IPS-20b (cell line): Measurements from ENCODE around the gene TNFSF10.

Source experiments
- H3K27ac ChIP-seq: one replicate; pipeline ENCODE4 v1.5.1; 2013; ENCODE audit warnings: low read length
- H3K27me3 ChIP-seq: 2 replicates; pipeline ENCODE4 v1.6.1; 2013; ENCODE audit warnings: mild to moderate bottlenecking, low read length, inconsistent platforms; ENCODE audit not compliant: insufficient read depth
- H3K36me3 ChIP-seq: 2 replicates; pipeline ENCODE4 v1.6.1; 2013; ENCODE audit warnings: low read depth, mild to moderate bottlenecking, inconsistent platforms, low read length, moderate library complexity; ENCODE audit not compliant: insufficient read depth
- H3K4me1 ChIP-seq: 2 replicates; pipeline ENCODE4 v1.6.1; 2013; ENCODE audit warnings: mild to moderate bottlenecking, control low read depth, inconsistent platforms, low read length, moderate library complexity; ENCODE audit not compliant: insufficient read depth
- H3K4me3 ChIP-seq: 2 replicates; pipeline ENCODE4 v1.5.1; 2013; ENCODE audit warnings: mild to moderate bottlenecking, low read length, inconsistent platforms
- H3K9ac ChIP-seq: 2 replicates; pipeline ENCODE4 v1.6.1; 2013; ENCODE audit warnings: low read depth, mild to moderate bottlenecking, inconsistent platforms, low read length, moderate library complexity
- H3K9me3 ChIP-seq: 2 replicates; pipeline ENCODE4 v1.6.1; 2013; ENCODE audit warnings: mild to moderate bottlenecking, low read depth, low read length, inconsistent platforms; ENCODE audit not compliant: insufficient read depth

Gene TNFSF10

DNA sequence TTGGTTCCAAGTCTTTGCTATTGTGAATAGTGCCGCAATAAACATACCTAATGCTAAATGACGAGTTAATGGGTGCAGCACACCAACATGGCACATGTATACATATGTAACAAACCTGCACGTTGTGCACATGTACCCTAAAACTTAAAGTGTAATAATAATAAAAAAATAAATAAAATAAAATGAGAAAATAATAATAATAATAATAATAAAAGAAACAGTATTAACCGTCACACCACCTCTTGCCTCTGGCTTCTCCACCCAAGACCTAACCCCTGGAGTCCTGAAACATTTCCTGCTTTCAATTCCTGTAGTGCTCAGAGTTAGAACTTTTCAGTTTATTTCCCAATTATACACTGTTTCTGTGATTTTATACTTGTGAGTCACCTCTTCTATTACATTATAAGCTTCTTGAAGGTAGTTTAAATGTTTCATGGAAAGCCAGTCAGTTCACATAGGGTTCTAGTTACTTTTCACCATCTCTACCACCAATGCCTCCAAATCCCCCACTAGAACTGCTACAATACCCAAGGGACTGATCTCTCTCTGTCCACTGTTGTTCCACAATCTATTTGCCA lies 56.6 kb downstream of the TNFSF10 start:
- Histone ChIP-seq H3K4me3 (no peak overlapping the region), H3K9me3 (peaks cover 2% of the 10 kb centered on the region; the same call in 1 of the 2 replicates), H3K36me3 (no peaks in the 10 kb centered on the region), H3K27me3 (no peaks in the 10 kb centered on the region), H3K4me1 (no peaks in the 10 kb centered on the region), H3K9ac (no peak overlapping the region), H3K27ac (no peak overlapping the region)

DNA sequence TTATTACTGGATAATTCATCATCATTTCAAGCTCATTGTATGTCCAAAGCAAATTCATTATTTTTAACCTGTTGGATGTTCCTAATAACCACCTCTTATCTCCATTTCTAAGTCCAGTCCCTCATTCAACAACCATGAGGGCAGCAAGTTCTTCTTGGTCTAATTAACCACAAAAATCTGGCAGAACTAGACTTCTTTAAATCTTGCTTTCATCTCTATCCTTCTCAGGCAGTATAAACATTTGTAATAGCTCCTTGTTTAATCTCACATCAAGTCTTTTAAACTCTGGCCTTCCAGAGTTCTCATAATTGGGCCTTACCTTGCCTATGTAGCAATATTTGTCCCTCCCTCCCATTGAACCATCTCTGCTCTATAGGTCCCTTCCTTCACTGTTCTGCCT lies 57.9 kb downstream of the TNFSF10 start:
- Histone ChIP-seq H3K9ac (no peak overlapping the region), H3K27ac (no peak overlapping the region), H3K27me3 (no peaks in the 10 kb centered on the region), H3K36me3 (no peaks in the 10 kb centered on the region), H3K9me3 (no peaks in the 10 kb centered on the region), H3K4me3 (no peak overlapping the region), H3K4me1 (no peaks in the 10 kb centered on the region)

- H3K9ac ChIP-seq, result no peak overlapping the region
- no peaks in the 10 kb centered on the region for H3K27me3 ChIP-seq
- no peaks in the 10 kb centered on the region for H3K4me1 ChIP-seq
- H3K27ac ChIP-seq, result no peak overlapping the region
- H3K36me3 ChIP-seq, result no peaks in the 10 kb centered on the region
- no peak overlapping the region for H3K4me3 ChIP-seq
- no peaks in the 10 kb centered on the region for H3K9me3 ChIP-seq
Observed at GRCh38 chr3:172464306-172464705, 58.9 kb downstream of the TNFSF10 start.

- H3K9me3 ChIP-seq, result no peaks in the 10 kb centered on the region
- no peaks in the 10 kb centered on the region for H3K36me3 ChIP-seq
- H3K27ac ChIP-seq, result no peak overlapping the region
- no peaks in the 10 kb centered on the region for H3K4me1 ChIP-seq
- no peaks in the 10 kb centered on the region for H3K27me3 ChIP-seq
- H3K9ac ChIP-seq, result no peak overlapping the region
- H3K4me3 ChIP-seq, result no peak overlapping the region
Observed at GRCh38 chr3:172461530-172462138, 61.6 kb downstream of the TNFSF10 start.

DNA sequence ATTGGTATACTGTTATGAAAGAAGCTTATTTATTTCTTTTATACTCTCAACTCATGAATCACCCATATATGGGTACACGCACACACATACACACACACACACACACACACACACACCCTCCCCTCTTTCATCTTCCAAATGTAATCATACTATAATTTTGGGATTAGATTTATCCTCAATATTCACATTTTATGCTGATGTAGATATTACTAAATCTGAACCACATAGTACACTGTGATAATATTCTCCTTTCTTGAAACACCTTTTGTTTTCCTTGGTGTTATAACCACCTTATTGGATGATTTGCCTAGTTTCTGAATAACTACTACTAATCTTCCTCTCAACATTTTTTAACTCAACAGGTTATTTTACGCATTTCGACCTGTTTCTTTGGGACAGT lies 66.8 kb downstream of the TNFSF10 start:
- H3K9ac ChIP-seq, result no peak overlapping the region
- H3K9me3 ChIP-seq, result no peaks in the 10 kb centered on the region
- H3K36me3 ChIP-seq, result no peaks in the 10 kb centered on the region
- peaks cover 11% of the 10 kb centered on the region for H3K27me3 ChIP-seq
- no peak overlapping the region for H3K27ac ChIP-seq
- H3K4me3 ChIP-seq, result no peak overlapping the region
- H3K4me1 ChIP-seq, result no peaks in the 10 kb centered on the region
